ENCODE results near the gene DMXL2.
A peak's percentile ranks its signal among the peaks of the same experiment; 100 is the strongest.

Gene DMXL2

GRCh38 chr15:51401872-51402517 is 220.6 kb downstream of the DMXL2 start:
- peak in 1 of 2 experiments; percentile 3 for DNase-seq

GRCh38 chr15:51401051-51401780 is 221.4 kb downstream of the DMXL2 start:
- no peak for DNase-seq

DNA sequence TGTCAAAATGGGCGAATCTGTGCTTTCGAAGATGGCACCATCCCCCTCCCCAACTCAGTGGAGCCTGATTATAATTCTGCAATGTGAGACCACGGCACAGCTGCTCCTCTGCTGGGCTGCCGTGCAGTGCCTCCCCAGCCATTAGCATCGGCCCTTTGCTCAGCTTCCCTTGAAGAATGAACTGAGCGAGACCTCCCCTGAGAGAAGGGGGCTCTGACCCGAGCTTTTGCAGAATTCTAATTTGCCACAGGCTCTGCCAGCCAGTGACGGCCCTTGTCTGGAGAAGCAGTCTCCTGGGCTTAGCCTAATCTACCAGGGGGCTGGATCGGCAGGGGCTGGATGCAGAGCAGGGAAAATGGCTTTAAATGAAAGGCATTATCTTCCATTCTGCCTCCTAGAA is 223.9 kb downstream of the DMXL2 start:
- DNase-seq = no peak
